HuH-7.5 (cell line): ENCODE measurements around the gene SIRPB2.

Experiments used
- DNase-seq: peaks from one replicate; pipeline ENCODE4 v3.0.0; 2011; ENCODE audit warnings: low spot score

The SIRPB2 gene

GRCh38 chr20:1440024-1440423 is 51.2 kb downstream of the SIRPB2 start:
- DNase-seq, result no peak

- DNase-seq, result no peak
These were observed 52.9 kb downstream of the SIRPB2 start for GRCh38 chr20:1438361-1438760.

DNA sequence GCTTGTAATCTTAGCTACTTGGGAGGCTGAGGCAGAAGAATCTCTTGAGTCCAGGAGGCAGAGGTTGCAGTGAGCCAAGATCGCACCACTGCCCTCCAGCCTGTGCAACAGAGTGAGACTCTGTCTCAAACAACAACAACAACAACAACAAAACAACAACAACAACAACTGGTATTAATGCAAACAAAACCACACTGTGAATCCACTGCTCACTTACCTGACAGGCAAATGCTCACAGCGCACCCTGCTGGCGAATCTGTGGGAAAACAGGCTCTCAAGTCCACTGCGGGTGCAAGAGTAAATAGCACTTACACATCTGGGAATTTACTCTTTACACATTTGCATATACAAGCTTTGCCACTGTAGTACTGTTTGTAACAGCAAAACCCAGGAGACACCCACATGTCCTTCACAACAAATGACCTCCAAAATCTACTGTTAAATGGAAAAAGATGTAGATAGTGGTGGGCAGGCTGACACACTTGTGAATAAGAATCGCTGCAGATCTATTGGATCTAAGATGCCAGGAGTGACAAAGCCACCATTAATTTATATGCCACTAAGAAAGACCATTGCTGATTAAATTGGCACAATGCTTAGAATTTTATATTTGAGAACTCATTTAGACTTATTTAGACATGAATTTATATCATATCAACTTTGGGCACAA is 53.9 kb downstream of the SIRPB2 start:
- peak; percentile 52 for DNase-seq

DNA sequence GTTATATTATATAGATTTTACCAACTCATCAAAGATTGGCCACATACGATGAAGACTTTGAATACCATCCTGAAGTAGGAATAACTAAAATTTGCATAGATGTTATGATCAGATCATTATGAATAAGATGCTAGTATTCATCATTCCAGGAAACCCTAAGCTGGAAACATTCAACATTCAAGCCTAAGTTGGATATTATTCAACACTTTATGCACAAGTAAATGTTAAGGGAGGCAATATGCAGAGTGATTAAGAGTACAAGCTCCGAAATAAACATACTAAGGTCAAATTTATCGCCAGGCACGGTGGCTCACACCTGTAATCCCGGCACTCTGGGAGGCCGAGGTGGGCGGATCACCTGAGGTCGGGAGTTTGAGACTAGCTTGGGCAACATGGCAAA is 55.0 kb downstream of the SIRPB2 start:
- no peak for DNase-seq

GRCh38 chr20:1435337-1435699 is 55.9 kb downstream of the SIRPB2 start:
- DNase-seq, result no peak

DNA sequence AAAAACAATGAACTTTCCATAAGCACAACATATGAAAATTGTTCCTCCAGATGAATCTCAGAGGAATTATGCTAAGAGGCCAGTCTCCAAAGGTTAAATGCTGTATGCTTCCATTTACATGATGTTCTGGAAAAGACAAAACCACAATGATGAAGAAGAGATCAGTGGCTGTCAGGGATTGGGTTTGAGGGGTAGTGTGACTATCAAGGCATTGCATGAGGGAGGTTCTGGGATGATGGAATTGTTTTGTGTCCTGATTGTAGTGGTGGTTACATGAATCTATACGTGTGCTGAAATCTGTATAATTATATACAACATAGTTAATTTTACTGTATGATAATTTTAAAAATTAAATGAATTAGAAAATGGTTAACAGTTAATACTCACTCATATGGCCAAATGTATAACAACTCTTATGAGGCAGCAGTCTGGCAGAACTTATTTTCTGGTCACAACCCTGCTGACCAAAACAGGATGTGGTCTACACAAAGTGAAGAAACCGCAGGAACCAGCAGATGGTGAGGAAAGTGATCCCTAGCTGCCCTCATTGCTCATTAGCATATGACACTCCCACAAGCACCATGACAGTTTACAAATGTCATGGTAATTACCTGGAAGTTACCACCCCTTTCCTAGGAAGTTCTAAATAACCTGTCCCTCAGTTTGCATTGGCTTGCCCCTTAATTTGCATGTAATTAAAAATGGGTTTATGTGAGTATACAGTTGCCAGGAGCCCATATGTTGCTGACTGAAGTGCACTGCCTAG is 56.5 kb downstream of the SIRPB2 start:
- no peak for DNase-seq

- DNase-seq, result no peak
These were observed 60.1 kb downstream of the SIRPB2 start for GRCh38 chr20:1431158-1431557.

DNA sequence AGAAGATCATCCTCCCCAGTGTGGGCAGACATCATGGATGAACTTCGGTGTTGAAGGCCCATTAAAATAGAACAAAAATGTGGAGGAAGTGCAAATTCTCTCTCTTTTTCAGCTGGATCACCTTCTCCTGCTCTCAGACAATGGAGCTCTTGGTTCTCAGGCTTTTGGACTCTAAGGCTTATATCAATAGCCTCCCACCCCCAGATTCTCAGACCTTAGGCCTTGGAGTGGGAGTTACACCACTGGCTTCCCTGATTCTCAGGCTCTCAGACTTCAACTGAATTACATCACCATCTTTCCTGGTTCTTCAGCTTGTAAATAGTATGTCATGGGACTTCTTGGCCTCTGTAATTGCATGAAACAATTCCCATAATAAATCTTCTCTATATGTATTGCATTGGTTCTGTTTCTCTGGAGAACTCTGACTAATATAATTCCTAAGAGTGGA is 61.2 kb downstream of the SIRPB2 start:
- DNase-seq, result no peak

- no peak for DNase-seq
These were observed 62.0 kb downstream of the SIRPB2 start for GRCh38 chr20:1429143-1429728.

- DNase-seq, result no peak
These were observed 63.7 kb downstream of the SIRPB2 start for GRCh38 chr20:1427457-1428054.

- DNase-seq, result no peak
These were observed 64.9 kb downstream of the SIRPB2 start for GRCh38 chr20:1426231-1426849.
